Measurements from ENCODE around the gene SUPV3L1. TPM values are rescaled to one million over a fixed set of nuclear protein-coding genes. Genes with fewer than 3 reads are reported as not detected.
A peak's percentile ranks its signal among the peaks of the same experiment; 100 is the strongest.

The SUPV3L1 gene
- total and polyA plus RNA-seq, 2 of the 8 experiments (the other 6 are each of a cell fraction or from before 2014, with no cell fraction given) = 34.6 to 45.6 TPM

GRCh38 chr10:69222157-69223027 is 42.4 kb downstream of the SUPV3L1 start:
- ChIA-PET CTCF (ENCODE audit: partially characterized antibody) (interaction anchor here (0.7 to 3.4 kb wide), 14 partner anchors 9 to 448 kb away, joined by 3 to 13 read pairs (median 4); no protein-coding TSS in a partner anchor), POLR2A (ENCODE audit: partially characterized antibody) (interaction anchor here (0.6 to 1.2 kb wide), 2 partner anchors 123 to 185 kb away, joined by 3 read pairs; no protein-coding TSS in a partner anchor)
- Histone ChIP-seq H3K23ac (ENCODE audit: insufficient read length) (no peak overlapping the region), H2BK5ac (ENCODE audit: low read depth, low read length) (peak overlapping the region; percentile 80; the same call in 1 of the 2 replicates), H3K79me1 (ENCODE audit: low read depth, low read length) (no peaks in the 10 kb centered on the region), H3K79me2 (ENCODE audit: control insufficient read depth in 1 of 2, insufficient read depth in 2 of 2, low read length in 2 of 2) (no peaks in the 10 kb centered on the region), H3K14ac (ENCODE audit: insufficient read length) (no peak overlapping the region), H3K56ac (replicated peaks; ENCODE audit: insufficient read length, low read depth, low read length) (no peak overlapping the region), H3K18ac (ENCODE audit: extremely low read depth, low read length) (peak overlapping the region; percentile 80; the same call in 1 of the 2 replicates), H4K91ac (replicated peaks; ENCODE audit: insufficient read length, low read length) (peak overlapping the region; percentile 89), H2AFZ (ENCODE audit: low read length) (peak overlapping the region; percentile 64), H2AK5ac (ENCODE audit: low read depth, low read length) (no peak overlapping the region), H2BK20ac (ENCODE audit: low read length) (peak overlapping the region; percentile 80; the same call in 1 of the 2 replicates), H2BK120ac (replicated peaks; ENCODE audit: low read depth, low read length) (peak overlapping the region; percentile 57), H3K4ac (replicated peaks; ENCODE audit: insufficient read length, low read depth, low read length) (no peak overlapping the region), H3K4me1 (replicated peaks in 1 of 4; ENCODE audit: control insufficient read depth in 3 of 4, insufficient read depth in 4 of 4, low read length in 3 of 4) (peaks cover 4 to 6% (median 5%) of the 10 kb centered on the region in 4 experiments), H3K23me2 (ENCODE audit: low read depth, low read length) (no peaks in the 10 kb centered on the region), H3K9me3 (ENCODE audit: insufficient read depth in 2 of 2, low read depth in 1 of 2, low read length in 1 of 2) (no peaks in the 10 kb centered on the region), H4K5ac (ENCODE audit: insufficient read length, low read depth, low read length) (peak overlapping the region; percentile 49), H3K9ac (replicated peaks in 1 of 4; ENCODE audit: extremely low read depth in 1 of 4, low read depth in 3 of 4, low read length in 3 of 4) (peak overlapping the region in 2 of 4 experiments; percentile 9 to 17; a peak in 2 of 7 replicates), H3K27ac (ENCODE audit: low read depth, low read length) (0 out of 2 replicates have a peak overlapping the region, but pooled peaks have one; percentile 21), H3K27me3 (replicated peaks in 1 of 4; ENCODE audit: control insufficient read depth in 3 of 4, extremely low read depth in 1 of 4, insufficient read depth in 3 of 4, low read length in 3 of 4) (no peaks in the 10 kb centered on the region), H3K36me3 (ENCODE audit: control insufficient read depth in 2 of 4, insufficient read depth in 4 of 4, low read length in 3 of 4) (no peaks in the 10 kb centered on the region), H2BK15ac (ENCODE audit: low read length) (peak overlapping the region; percentile 25; the same call in 1 of the 2 replicates), H3K4me3 (ENCODE audit: extremely low read depth in 1 of 4, insufficient read depth in 2 of 4, low read depth in 3 of 4, low read length in 4 of 4) (no peak overlapping the region), H2BK12ac (ENCODE audit: low read depth, low read length) (peak overlapping the region; percentile 98), H4K8ac (ENCODE audit: extremely low read depth, insufficient read depth, low read length) (peak overlapping the region; percentile 73; the same call in 1 of the 2 replicates), H4K20me1 (replicated peaks in 1 of 2; ENCODE audit: control insufficient read depth in 1 of 2, insufficient read depth in 2 of 2, low read length in 2 of 2) (no peaks in the 10 kb centered on the region), H3K4me2 (ENCODE audit: insufficient read depth in 1 of 2, low read depth in 2 of 2, low read length in 2 of 2) (no peak overlapping the region; a peak in 1 of 4 replicates)
- DNase-seq (ENCODE audit: low read depth in 1 of 2, low spot score in 2 of 2) (peak; percentile 25 to 74), FAIRE-seq (no peak)
- WGBS, 2 experiments (ENCODE audit: extremely low coverage in 1 of 2, insufficient coverage in 1 of 2, insufficient read length in 1 of 2, insufficient replicate concordance in 2 of 2, low coverage in 1 of 2, low lambda C conversion rate in 2 of 2, missing lambda C conversion rate in 1 of 2) = 60% methylated on average over 11 of the region's 11 CpGs; no CpG with 5 or more reads in 1 of the 2 experiments
- TF ChIP-seq KDM4A (IDR thresholded peaks at IDR 0.05; ENCODE audit: low read depth, low read length, severe bottlenecking) (no peak), CTBP2 (IDR thresholded peaks at IDR 0.05; ENCODE audit: borderline replicate concordance, insufficient read depth, insufficient read length, low read length) (no peak), RXRA (IDR thresholded peaks at IDR 0.05; ENCODE audit: insufficient read depth, low read depth, low read length) (no peak), CEBPB (IDR thresholded peaks at IDR 0.05; ENCODE audit: low read depth, low read length) (0 out of 2 replicates have a peak, but pooled peaks have one; percentile 26), CBX8 (IDR thresholded peaks at IDR 0.05; ENCODE audit: borderline replicate concordance, low read depth, low read length) (no peak), POU5F1 (IDR thresholded peaks at IDR 0.05; ENCODE audit: low read depth, low read length) (no peak), TAF1 (IDR thresholded peaks at IDR 0.05; ENCODE audit: low read depth, low read length) (no peak)
- TF ChIP-seq, protein P1, sequence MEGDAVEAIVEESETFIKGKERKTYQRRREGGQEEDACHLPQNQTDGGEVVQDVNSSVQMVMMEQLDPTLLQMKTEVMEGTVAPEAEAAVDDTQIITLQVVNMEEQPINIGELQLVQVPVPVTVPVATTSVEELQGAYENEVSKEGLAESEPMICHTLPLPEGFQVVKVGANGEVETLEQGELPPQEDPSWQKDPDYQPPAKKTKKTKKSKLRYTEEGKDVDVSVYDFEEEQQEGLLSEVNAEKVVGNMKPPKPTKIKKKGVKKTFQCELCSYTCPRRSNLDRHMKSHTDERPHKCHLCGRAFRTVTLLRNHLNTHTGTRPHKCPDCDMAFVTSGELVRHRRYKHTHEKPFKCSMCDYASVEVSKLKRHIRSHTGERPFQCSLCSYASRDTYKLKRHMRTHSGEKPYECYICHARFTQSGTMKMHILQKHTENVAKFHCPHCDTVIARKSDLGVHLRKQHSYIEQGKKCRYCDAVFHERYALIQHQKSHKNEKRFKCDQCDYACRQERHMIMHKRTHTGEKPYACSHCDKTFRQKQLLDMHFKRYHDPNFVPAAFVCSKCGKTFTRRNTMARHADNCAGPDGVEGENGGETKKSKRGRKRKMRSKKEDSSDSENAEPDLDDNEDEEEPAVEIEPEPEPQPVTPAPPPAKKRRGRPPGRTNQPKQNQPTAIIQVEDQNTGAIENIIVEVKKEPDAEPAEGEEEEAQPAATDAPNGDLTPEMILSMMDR (IDR thresholded peaks at IDR 0.05; ENCODE audit: control extremely low read depth in 1 of 3, insufficient read depth in 1 of 3, low read depth in 1 of 3, low read length in 3 of 3) = peak in 2 of 3 experiments; percentile 65 to 68; a peak in 3 of 4 replicates

All from H1 (cell line).